ENCODE measurements around the gene TRAF3IP3.

TRAF3IP3 gene

DNA sequence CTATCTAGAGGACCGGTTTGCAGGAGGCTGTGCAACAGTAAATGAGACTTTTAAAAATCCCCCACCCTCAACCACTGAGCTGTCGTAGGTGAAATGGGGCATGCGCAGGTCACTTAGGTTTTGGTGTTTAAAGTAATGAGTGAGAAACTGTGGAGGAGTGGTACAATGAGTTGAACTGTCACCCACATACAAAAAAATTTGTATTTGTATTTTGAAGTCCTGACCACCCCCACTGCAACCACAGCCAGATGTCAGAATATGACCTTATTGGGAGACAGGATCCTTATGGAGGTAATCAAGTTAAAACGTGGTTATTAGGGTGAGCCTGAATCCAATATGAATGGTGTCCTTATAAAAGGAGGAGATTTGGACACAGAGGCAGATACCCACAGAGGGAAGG, 51.7 kb downstream of the TRAF3IP3 start:
- no peak overlapping the region for H3K4me3 ChIP-seq (ENCODE audit: low read length)
- DNase-seq (ENCODE audit: low read depth) = peak; percentile 40
- TF ChIP-seq, protein P1, sequence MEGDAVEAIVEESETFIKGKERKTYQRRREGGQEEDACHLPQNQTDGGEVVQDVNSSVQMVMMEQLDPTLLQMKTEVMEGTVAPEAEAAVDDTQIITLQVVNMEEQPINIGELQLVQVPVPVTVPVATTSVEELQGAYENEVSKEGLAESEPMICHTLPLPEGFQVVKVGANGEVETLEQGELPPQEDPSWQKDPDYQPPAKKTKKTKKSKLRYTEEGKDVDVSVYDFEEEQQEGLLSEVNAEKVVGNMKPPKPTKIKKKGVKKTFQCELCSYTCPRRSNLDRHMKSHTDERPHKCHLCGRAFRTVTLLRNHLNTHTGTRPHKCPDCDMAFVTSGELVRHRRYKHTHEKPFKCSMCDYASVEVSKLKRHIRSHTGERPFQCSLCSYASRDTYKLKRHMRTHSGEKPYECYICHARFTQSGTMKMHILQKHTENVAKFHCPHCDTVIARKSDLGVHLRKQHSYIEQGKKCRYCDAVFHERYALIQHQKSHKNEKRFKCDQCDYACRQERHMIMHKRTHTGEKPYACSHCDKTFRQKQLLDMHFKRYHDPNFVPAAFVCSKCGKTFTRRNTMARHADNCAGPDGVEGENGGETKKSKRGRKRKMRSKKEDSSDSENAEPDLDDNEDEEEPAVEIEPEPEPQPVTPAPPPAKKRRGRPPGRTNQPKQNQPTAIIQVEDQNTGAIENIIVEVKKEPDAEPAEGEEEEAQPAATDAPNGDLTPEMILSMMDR (IDR thresholded peaks at IDR 0.05; ENCODE audit: insufficient read depth, low read depth, low read length, missing control alignments) = no peak

DNA sequence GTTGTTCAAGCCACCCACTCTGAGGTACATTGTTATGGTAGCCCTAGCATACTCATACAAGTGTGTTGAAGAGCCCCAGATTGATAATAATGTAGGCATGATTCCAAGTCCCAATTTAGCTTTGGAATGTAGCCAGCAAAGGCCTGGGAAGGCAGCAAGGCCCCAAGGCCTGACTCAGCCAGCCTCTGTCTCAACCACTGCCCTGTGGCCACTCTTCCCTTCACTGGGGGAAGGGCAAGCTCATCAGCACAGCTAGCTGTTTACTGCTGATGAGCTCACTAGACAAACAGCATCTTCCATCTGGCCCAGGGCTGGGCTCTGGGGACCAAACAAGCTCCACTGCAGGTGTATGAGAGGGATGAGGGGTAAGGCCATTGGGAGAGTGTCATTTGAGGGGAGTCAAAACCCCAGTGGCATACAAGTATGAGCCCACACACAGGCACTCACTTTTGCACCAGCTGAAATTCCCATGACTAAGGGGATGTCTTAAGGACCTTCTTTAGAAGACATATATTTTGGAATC, 52.3 kb downstream of the TRAF3IP3 start:
- H3K4me3 ChIP-seq (ENCODE audit: low read length) = no peak overlapping the region
- TF ChIP-seq, protein P1 (IDR thresholded peaks at IDR 0.05; ENCODE audit: insufficient read depth, low read depth, low read length, missing control alignments) = no peak
- peak; percentile 99 for DNase-seq (ENCODE audit: low read depth)

DNA sequence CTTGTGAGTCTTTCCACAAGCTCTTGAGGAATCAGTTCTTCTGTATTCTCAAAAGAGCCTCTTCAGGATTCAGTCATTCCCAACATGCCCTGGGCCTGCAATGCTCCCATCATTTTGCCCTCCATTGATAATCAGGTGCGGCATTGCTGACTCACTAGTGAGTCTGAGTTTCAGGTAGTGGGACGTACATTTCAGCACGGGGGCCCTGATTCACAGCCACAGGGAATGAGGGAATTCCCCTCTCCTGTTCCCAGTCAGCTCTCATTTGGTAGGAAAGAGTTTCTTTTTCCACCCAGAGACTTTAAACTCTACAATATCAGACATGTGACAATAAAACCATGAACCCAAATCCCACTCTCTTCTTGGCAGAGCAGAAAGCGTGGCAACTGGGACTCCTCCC, 53.8 kb downstream of the TRAF3IP3 start:
- DNase-seq (ENCODE audit: low read depth) = peak; percentile 99
- TF ChIP-seq, protein P1 (IDR thresholded peaks at IDR 0.05; ENCODE audit: insufficient read depth, low read depth, low read length, missing control alignments) = no peak
- no peak overlapping the region for H3K4me3 ChIP-seq (ENCODE audit: low read length)

DNA sequence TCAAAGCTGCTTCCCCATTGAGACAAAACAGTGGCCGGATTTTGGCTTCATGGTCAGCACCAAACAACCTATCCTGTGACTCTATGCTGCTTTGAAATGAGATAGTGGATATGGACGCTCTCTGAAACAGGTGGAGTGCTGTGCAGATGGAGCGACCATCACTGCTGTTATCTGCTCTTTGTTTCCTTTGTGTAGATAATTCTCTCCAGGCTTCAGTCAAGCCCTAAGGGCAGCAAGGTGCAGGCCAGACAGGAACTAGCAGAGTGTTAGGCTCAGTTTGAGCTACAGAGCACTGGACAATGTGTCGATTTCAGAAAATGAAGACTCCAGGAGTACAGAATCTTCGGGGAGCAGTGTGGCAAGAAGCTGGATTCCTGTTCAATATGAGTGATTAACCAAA, 54.9 kb downstream of the TRAF3IP3 start:
- H3K4me3 ChIP-seq (ENCODE audit: low read length) = no peak overlapping the region
- TF ChIP-seq, protein P1 (IDR thresholded peaks at IDR 0.05; ENCODE audit: insufficient read depth, low read depth, low read length, missing control alignments) = no peak
- no peak for DNase-seq (ENCODE audit: low read depth)

DNA sequence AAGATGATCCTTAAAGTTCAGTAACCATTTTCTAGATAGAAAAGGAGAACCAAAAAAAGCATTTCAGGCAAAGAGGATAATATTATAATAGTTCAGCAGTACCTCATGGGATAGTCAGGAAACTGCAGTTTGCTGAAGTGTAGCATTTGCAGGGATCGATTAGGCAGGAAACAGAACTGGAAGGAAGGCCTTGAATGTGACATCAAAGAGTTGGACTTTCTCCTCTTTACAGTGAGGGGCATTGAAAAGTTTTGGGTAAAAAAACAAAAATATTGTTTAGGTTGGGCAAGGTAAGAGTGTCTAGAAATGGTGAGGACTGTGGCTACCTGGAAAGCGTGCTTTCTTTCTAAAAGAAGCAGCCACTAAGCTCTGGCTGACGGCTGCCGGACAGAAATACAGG, 58.0 kb downstream of the TRAF3IP3 start:
- no peak for DNase-seq (ENCODE audit: low read depth)
- TF ChIP-seq, protein P1 (IDR thresholded peaks at IDR 0.05; ENCODE audit: insufficient read depth, low read depth, low read length, missing control alignments) = no peak
- no peak overlapping the region for H3K4me3 ChIP-seq (ENCODE audit: low read length)

DNA sequence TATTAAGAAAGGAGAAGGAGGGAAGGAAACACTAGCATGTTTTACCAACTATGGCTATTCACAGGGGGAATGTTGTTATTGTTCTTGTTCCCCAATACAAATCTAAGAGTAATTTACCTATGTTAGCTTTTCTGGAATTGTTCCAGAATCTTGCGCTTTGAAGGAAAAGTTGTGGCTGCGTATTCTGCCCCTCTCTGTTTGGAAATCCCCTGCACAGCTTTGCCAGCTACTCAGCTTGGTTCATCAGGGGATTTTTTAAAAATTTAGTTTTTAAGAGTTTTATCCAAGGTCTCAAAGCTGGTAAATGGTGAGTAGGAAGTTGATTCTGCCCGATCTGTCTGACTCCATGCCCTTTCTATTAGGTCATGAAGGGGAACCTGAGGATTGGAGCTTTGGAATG, 59.6 kb downstream of the TRAF3IP3 start:
- TF ChIP-seq, protein P1 (IDR thresholded peaks at IDR 0.05; ENCODE audit: insufficient read depth, low read depth, low read length, missing control alignments) = no peak
- no peak for DNase-seq (ENCODE audit: low read depth)
- no peak overlapping the region for H3K4me3 ChIP-seq (ENCODE audit: low read length)

DNA sequence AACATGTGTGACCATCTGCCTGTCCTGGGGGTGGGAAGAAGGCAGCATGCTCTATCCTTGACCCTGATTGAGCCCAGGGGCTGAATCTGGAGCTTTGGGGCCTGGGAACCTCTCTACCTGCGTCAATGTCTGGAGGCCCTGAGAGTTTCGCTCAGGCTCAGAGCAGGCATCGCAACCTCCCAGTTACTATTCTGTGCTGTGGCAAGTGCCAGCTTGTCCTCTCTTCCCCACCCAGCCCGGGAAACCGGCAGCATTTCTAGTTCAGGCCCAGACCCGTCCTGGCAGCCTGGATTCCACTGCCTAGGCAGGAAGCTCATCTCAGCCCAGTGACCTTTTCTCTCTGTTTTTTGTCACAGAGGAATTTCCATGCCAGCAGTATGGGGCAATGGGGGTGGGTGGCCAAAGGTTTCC, 60.1 kb downstream of the TRAF3IP3 start:
- TF ChIP-seq, protein P1 (IDR thresholded peaks at IDR 0.05; ENCODE audit: insufficient read depth, low read depth, low read length, missing control alignments) = no peak
- H3K4me3 ChIP-seq (ENCODE audit: low read length) = peak overlapping the region; percentile 31
- peak; percentile 100 for DNase-seq (ENCODE audit: low read depth)

Data from epithelial cell of esophagus (primary cell).